HG03558 (cell line): ENCODE measurements around the gene GLUL.

ENCODE experiments used
- ATAC-seq: cut with Tn5 transposase; IDR thresholded peaks from one replicate; pipeline ENCODE4 v1.9.1; 2021; ENCODE audit warnings: moderate number of reproducible peaks; ENCODE audit not compliant: unreplicated experiment; ENCODE audit errors: extremely low read depth

The GLUL gene

GRCh38 chr1:182332261-182333060 is 59.1 kb downstream of the GLUL start:
- ATAC-seq, result no peak
